A549 treated with DMSO at 1 μM for 4 hours (cell line): ENCODE results near the gene CSTPP1. TPM values are rescaled to one million over a fixed set of nuclear protein-coding genes. Genes with fewer than 3 reads are reported as not detected.

Source experiments
- total RNA-seq: library from RNA; stranded (reverse); fragments of 200-300 nt; extraction: Qiagen RNA extraction; gene quantifications from 5 replicates; pipeline ENCODE4 v1.2.3, GENCODE V29; 2022; ENCODE audit warnings: low read depth

CSTPP1 gene
- 24.8 to 33.1 TPM (median 29.0 TPM) in 5 replicates for total RNA-seq

DNA sequence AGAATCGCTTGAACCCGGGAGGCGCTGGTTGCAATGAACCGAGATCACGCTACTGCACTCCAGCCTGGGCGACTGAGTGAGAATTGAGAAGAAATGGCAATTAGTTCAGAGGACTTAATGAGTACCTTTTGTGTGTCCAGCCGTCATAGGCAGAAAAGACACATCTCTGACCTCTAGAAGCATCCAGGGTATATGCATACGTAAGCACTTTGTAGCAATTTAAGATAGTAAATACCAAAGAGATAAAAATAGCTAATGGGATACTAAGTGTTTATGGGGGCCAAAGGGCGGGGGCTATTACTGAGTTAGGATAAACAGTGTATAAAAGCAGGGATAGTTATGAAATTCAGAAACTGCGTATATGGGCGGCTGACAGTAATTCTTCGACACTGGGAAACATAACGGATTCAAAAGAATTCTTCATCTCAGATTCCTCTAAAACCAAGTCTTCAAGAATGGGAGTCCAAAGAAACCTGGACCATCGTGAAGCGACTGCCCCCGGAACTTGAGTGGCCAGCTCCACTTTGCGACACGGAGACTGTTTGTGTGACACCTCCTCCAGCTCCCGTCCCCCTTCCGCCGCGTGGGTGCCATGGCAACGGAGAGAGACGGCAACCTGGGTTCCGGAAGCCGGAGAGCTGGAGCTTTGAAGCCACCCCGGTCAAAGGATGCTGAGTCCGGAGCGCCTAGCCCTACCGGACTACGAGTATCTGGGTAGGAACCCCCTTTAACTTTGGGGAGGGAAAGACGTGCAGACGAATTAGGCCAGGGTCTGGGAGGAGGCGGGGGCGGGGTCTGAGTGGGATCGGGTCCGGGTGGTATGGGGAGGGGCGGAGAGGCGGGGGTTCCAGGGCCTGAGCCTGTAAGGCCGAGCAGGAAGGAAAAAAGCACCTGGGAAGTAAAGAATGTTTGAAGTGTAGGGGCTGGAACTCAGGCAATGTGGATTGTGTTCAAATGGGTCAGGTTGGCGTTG, at the start of gene CSTPP1:
CSTPP1 (plus strand) TSS at position 624 of the 973 bp plus-strand sequence; CDS start at position 669, 45 bp downstream.

DNA sequence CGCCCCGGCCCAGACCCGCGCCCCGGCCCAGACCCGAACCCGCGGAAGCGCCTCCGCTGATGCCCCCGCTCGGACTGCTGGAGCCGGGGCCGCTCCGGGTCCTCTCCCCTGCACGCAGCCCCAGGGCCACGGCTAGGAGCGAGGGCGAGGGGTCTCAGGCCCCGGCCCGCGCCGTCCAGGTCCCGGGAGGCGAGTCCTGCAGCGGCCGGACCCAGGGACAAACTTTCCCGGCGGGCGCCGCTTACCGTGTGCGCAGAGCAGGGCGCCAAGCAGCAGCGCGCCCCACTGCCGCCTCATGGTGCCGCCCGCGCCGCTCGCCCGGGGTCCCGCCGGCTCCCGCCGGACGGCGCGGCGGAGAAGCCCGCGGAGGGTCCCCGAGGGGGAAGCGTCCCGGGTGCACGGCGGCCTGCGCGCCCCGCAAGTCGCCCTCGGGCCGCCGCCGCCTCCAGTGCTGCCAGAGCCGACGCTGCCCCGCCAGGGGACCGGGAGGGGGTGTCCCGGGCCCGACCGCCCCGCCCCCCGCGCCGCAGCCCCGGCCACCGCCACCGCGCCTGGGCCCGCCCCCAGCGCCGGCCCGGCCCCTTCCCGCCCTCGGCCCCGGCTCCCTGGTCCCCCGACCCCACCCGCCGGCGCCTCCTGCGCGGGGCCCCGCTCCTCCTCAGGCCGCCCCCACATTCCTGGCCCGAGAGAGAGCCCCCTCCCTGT, 18.3 kb upstream of the CSTPP1 start, which contains the start of gene LRP4:
LRP4 (minus strand) TSS at position 468 of the 705 bp plus-strand sequence; CDS start at position 297, 171 bp downstream.

DNA sequence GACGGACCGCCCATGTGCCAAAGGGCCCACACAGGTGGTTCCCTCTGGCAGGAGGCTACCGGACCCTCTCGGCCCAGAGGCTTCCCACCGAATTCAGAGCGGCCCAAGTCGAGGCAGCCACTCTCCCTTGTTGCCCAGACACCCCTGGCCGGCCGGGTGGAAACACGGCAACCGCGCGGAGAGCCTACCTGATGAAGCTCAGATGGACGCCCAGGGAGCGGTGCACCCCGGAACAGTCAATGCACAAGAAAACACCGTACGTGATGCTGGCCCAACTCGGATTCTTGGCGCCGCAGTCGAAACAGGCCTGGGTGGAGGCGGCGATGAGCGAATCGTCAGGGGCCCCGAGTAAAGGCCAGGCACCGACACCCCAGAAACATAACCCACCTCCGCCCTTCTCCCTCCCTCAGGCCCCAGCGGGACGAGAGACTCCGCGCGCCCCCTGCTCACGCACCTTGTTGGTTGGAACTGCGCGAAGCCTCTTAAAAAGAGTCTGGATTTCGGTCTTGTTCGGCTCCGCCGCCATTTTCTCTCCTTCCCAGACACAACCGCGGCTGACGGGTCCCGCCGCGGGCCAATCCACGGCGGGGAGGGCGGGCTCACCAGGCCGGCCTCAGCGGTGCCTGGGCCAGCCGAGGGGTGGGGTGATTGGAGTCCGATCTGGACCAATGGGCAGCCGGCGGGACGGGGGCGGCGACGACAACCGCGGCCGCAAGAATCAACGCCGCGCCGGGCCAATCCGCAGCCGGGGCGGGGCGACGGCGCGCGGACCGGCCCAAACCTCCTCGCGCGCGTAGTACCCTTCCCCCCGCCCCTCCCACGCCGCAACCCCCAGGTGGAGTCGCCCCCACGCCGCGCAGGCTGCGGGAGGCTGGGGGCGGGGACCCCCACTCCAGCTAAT, 240.0 kb downstream of the CSTPP1 start, which contains the start of gene ARFGAP2:
ARFGAP2 (minus strand) TSS at position 552 of the 901 bp plus-strand sequence; CDS start at position 526, 26 bp downstream.

GRCh38 chr11:47186076-47186699, 249.6 kb downstream of the CSTPP1 start, which contains the start of gene PACSIN3:
Gene PACSIN3 (minus strand): TSS chr11:47186434. CDS start chr11:47182727, 3,707 bp downstream.

Other genes with a start within 250 kb of the CSTPP1 start
- 56.6 to 66.4 TPM (median 59.9 TPM) in 5 replicates for gene ARHGAP1, start 236.1 kb upstream of the CSTPP1 start, total RNA-seq
- 14.3 to 21.4 TPM (median 17.2 TPM) in 5 replicates for gene ZNF408, start 235.7 kb upstream of the CSTPP1 start, total RNA-seq
- 1.9 to 3.1 TPM (median 2.1 TPM) in 5 replicates for gene F2, start 217.5 kb upstream of the CSTPP1 start, total RNA-seq
- 62.6 to 77.6 TPM (median 76.7 TPM) in 5 replicates for gene CKAP5, start 90.5 kb upstream of the CSTPP1 start, total RNA-seq
- 8.2 to 8.8 TPM (median 8.3 TPM) in 5 replicates for gene LRP4, start 18.2 kb upstream of the CSTPP1 start, total RNA-seq
- gene ARFGAP2, start 240.1 kb downstream of the CSTPP1 start, total RNA-seq = 27.1 to 37.3 TPM (median 28.1 TPM) in 5 replicates
- gene PACSIN3, start 249.7 kb downstream of the CSTPP1 start, total RNA-seq = 27.0 to 34.5 TPM (median 30.0 TPM) in 5 replicates